GM04503 (cell line): ENCODE measurements around the gene QRFP.

Experiments
- DNase-seq: peaks from one replicate; pipeline ENCODE4 v3.0.0-alpha.2; 2012; ENCODE audit warnings: low read depth

The QRFP gene

GRCh38 chr9:130890870-130891687 is 5.5 kb downstream of the QRFP start:
- DNase-seq, result no peak

- no peak for DNase-seq
Observed at GRCh38 chr9:130890124-130890523, 6.5 kb downstream of the QRFP start.

- DNase-seq, result no peak
Observed at GRCh38 chr9:130888146-130888885, 8.3 kb downstream of the QRFP start.

- DNase-seq, result no peak
Observed at GRCh38 chr9:130887494-130888144, 9.0 kb downstream of the QRFP start.

GRCh38 chr9:130886981-130887380 is 9.6 kb downstream of the QRFP start:
- no peak for DNase-seq

DNA sequence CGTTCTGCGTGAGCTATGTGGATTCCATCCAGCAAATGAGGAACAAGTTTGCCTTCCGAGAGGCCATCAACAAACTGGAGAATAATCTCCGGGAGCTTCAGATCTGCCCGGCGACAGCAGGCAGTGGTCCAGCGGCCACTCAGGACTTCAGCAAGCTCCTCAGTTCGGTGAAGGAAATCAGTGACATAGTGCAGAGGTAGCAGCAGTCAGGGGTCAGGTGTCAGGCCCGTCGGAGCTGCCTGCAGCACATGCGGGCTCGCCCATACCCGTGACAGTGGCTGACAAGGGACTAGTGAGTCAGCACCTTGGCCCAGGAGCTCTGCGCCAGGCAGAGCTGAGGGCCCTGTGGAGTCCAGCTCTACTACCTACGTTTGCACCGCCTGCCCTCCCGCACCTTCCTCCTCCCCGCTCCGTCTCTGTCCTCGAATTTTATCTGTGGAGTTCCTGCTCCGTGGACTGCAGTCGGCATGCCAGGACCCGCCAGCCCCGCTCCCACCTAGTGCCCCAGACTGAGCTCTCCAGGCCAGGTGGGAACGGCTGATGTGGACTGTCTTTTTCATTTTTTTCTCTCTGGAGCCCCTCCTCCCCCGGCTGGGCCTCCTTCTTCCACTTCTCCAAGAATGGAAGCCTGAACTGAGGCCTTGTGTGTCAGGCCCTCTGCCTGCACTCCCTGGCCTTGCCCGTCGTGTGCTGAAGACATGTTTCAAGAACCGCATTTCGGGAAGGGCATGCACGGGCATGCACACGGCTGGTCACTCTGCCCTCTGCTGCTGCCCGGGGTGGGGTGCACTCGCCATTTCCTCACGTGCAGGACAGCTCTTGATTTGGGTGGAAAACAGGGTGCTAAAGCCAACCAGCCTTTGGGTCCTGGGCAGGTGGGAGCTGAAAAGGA is 10.9 kb downstream of the QRFP start:
- DNase-seq, result no peak

DNA sequence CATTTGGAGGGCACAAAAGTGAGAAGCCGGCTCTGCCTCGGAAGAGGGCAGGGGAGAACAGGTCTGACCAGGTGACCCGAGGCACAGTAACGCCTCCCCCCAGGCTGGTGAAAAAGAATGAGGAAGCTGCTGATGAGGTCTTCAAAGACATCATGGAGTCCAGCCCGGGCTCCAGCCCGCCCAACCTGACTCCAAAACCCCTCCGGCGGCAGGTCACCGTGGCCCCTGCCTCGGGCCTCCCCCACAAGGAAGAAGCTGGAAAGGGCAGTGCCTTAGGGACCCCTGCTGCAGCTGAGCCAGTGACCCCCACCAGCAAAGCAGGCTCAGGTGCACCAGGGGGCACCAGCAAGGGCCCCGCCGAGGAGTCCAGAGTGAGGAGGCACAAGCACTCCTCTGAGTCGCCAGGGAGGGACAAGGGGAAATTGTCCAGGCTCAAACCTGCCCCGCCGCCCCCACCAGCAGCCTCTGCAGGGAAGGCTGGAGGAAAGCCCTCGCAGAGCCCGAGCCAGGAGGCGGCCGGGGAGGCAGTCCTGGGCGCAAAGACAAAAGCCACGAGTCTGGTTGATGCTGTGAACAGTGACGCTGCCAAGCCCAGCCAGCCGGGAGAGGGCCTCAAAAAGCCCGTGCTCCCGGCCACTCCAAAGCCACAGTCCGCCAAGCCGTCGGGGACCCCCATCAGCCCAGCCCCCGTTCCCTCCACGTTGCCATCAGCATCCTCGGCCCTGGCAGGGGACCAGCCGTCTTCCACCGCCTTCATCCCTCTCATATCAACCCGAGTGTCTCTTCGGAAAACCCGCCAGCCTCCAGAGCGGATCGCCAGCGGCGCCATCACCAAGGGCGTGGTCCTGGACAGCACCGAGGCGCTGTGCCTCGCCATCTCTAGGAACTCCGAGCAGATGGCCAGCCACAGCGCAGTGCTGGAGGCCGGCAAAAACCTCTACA is 11.8 kb downstream of the QRFP start:
- no peak for DNase-seq

- DNase-seq, result no peak
Observed at GRCh38 chr9:130884111-130884531, 12.5 kb downstream of the QRFP start.

- DNase-seq, result no peak
Observed at GRCh38 chr9:130883479-130883878, 13.1 kb downstream of the QRFP start.

DNA sequence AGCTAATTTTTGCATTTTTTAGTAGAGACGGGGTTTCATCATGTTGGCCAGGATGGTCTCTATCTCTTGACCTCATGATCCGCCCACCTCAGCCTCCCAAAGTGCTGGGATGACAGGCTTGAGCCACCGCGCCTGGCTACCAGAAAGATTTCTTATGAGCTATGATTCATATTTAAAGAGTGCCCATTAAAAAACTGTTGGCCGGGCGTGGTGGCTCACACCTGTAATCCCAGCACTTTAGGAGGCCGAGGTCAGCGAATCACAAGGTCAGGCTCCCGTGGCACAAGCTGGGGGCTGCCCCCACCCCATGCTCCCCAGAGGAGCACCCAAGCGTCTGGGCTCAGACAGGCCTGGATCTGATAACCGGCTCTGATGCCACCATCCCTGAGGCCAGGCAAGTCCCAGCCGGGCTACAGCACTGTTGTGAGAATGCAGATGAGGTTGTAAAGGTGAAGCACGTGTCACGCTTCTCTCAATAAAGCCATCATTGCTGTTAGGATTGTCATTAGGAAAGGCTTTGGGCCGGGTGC is 13.9 kb downstream of the QRFP start:
- DNase-seq, result no peak

DNA sequence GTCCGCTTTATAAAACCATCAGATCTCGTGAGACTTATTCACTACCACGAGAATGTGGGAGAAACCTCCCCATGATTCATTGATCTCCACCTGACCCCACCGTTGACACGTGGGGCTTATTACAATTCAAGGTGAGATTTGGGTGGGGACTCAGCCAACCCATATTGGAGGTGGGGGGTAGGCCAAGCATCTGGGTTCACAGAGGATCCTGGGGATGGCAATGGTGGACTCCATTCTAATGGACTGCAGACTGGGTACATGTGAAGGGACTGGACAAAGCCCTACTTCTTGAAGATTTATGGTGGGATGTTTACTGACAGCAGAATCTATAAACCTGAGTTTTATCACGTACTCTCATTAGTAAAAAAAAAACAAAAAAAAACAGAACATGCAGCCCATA is 15.1 kb downstream of the QRFP start:
- no peak for DNase-seq

DNA sequence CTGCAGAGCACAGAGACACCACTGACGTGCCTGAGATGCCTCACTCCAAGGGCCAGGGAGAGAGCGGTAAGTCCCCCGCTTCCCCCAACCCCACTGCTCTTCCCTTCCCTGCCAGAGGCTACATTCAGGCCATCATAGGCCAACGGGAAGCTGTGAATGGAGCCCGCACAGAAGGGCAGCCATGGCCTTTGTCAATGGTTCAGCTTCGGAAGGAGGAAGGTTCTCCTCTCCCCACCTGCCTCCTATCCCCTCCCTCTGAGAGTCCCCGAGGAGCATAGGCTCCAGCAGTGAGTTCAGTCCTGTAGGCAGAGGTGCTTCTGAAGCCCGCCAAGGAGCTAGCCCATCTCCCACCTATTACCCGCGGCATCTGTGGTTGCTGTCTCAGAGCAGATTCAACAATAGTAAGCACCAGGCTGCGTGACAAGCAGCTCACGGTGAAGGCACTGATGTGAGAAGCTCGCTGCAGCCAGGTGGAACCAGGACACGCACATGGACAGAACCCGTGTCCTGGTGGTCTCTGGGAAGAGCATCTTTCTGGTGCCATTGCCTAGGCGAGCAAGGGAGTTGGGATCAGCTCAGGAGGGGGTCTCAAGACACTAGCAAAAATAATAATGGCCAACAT is 15.9 kb downstream of the QRFP start:
- no peak for DNase-seq

GRCh38 chr9:130879863-130880411 is 16.7 kb downstream of the QRFP start:
- no peak for DNase-seq

DNA sequence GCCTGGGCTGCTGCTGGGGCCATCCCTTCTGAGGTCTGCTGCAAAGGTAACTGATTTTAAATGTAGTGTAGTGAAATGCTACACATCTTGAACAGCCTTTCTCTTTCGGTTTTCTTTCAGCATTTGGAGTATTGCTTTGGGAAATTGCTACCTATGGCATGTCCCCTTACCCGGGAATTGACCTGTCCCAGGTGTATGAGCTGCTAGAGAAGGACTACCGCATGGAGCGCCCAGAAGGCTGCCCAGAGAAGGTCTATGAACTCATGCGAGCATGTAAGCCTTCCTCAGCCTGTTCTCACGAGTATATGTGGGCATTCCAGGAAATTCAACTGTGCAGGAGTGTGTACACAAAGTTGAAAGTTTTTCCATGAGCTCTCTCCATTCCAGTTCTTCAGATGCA is 18.3 kb downstream of the QRFP start:
- DNase-seq, result no peak

DNA sequence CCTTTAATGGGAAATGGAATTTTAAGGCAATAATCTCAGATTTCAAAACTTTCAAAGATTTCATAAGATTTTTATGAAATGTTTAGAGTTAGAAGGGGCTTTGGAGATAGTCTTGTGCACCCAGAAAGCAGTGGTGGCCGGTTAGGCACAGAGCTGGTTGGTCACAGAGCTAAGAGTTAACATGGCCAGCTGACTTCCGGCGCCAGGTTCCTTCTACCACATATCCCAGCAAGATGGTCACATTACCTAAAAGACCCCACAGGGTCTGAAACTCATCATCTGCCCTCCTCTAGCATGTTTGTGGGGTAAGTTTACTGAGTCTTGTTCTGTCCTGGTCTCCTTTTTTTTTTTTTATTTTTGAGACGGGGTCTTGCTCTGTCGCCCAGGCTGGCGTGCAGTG is 19.3 kb downstream of the QRFP start:
- no peak for DNase-seq

DNA sequence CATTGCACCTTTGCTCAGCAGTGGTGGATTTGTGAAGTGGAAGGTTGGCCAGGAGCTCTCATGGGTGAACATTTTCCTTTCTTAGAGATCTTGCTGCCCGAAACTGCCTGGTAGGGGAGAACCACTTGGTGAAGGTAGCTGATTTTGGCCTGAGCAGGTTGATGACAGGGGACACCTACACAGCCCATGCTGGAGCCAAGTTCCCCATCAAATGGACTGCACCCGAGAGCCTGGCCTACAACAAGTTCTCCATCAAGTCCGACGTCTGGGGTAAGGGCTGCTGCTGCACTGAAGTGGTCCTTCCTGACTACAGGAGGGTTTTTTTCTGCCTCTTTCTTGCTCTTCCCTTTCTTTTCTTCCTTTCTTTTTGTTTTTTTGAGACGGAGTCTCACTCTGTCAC is 21.8 kb downstream of the QRFP start:
- no peak for DNase-seq

- DNase-seq, result no peak
Observed at GRCh38 chr9:130873966-130874365, 22.6 kb downstream of the QRFP start.

DNA sequence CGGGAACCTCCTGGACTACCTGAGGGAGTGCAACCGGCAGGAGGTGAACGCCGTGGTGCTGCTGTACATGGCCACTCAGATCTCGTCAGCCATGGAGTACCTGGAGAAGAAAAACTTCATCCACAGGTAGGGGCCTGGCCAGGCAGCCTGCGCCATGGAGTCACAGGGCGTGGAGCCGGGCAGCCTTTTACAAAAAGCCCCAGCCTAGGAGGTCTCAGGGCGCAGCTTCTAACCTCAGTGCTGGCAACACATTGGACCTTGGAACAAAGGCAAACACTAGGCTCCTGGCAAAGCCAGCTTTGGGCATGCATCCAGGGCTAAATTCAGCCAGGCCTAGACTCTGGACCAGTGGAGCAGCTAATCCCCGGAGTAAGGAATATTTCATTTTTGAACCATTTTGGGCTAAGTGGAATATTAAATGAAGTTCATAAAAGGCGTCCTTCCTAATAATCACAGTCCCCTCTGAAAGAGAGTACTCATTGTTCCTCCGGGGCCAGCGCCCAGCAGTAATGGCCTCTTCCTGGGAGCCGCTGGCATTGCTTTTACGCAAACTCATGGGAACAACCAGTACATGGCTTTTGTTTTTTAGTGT is 23.6 kb downstream of the QRFP start:
- DNase-seq, result no peak

DNA sequence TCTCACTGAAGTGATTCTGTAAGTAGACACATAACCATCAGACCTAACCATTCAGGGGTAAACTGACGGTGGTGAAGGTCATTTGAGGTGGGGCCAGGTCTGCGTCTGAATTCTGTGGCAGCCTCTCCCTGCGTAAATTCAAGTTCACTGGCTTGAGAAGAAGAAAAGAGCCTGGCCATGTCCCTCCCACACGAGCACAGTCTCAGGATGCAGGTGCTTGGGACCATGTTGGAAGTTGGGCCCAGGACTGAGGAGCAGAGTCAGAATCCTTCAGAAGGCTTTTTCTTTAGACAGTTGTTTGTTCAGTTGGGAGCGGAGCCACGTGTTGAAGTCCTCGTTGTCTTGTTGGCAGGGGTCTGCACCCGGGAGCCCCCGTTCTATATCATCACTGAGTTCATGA is 24.1 kb downstream of the QRFP start:
- no peak for DNase-seq
